HepG2 (cell line): ENCODE results near the gene MSI2. TPM values are rescaled to one million over a fixed set of nuclear protein-coding genes. Genes with fewer than 3 reads are reported as not detected.

ENCODE experiments used
- FLYWCH1 ChIP-seq: sonication (generic); formaldehyde crosslinking; IDR thresholded peaks from 2 replicates; pipeline ENCODE4 v1.8.1; 2023; ENCODE audit warnings: mild to moderate bottlenecking, missing genetic modification reagents
- GTF3A ChIP-seq: sonication (generic); formaldehyde crosslinking; conservative IDR thresholded peaks from 2 replicates; pipeline ENCODE4 v1.4.0; 2020; ENCODE audit warnings: mild to moderate bottlenecking, missing genetic modification reagents
- HMGA1 ChIP-seq: sonication (generic); formaldehyde crosslinking; conservative IDR thresholded peaks from 2 replicates; pipeline ENCODE4 v1.4.0; 2020; ENCODE audit warnings: missing genetic modification reagents
- JDP2 ChIP-seq: sonication (generic); formaldehyde crosslinking; IDR thresholded peaks from 2 replicates; pipeline ENCODE4 v1.8.1; 2022; ENCODE audit warnings: missing genetic modification reagents, borderline replicate concordance
- KAT7 ChIP-seq: IDR thresholded peaks from 2 replicates; pipeline ENCODE4 v1.6.1; 2018; ENCODE audit warnings: borderline replicate concordance, missing compliant biosample characterization
- KDM3A ChIP-seq: IDR thresholded peaks from 2 replicates; pipeline ENCODE4 v1.6.1; 2018; ENCODE audit warnings: low read depth, missing compliant biosample characterization
- KLF15 ChIP-seq: sonication (generic); formaldehyde crosslinking; IDR thresholded peaks from 2 replicates; pipeline ENCODE4 v1.8.1; 2023; ENCODE audit warnings: borderline replicate concordance, mild to moderate bottlenecking, inconsistent platforms, missing genetic modification reagents, mixed read lengths
- MYNN ChIP-seq: sonication (generic); formaldehyde crosslinking; IDR thresholded peaks from 2 replicates; pipeline ENCODE4 v1.4.0; 2020; ENCODE audit warnings: mild to moderate bottlenecking, low read depth, missing genetic modification reagents
- NONO ChIP-seq, 2 experiments: fragments of 450-650 bp in 1 of 2; sonication (generic) in 1 of 2; formaldehyde crosslinking in 1 of 2; IDR thresholded peaks in 1 of 2; conservative IDR thresholded peaks in 1 of 2; 2 replicates each; pipeline versions ENCODE4 v1.6.1 to v1.8.0; 2017 to 2022; ENCODE audit warnings: mild to moderate bottlenecking in 1 of 2, missing genetic modification reagents in 1 of 2, moderate library complexity in 1 of 2
- POLR2AphosphoS5 ChIP-seq: IDR thresholded peaks from 2 replicates; pipeline ENCODE4 v1.6.1; 2012; ENCODE audit warnings: low read depth, low read length
- RFX1 ChIP-seq: fragments of 450-650 bp; IDR thresholded peaks from 2 replicates; pipeline ENCODE4 v1.6.1; 2017
- SMAD9 ChIP-seq: sonication (generic); formaldehyde crosslinking; IDR thresholded peaks from 2 replicates; pipeline ENCODE4 v1.5.1; 2020; ENCODE audit warnings: mild to moderate bottlenecking, missing genetic modification reagents
- TP53 ChIP-seq: sonication (generic); formaldehyde crosslinking; conservative IDR thresholded peaks from 2 replicates; pipeline ENCODE4 v1.4.0; 2020; ENCODE audit warnings: missing genetic modification reagents
- U2AF2 ChIP-seq: fragments of 200-400 bp; formaldehyde crosslinking; IDR thresholded peaks from 2 replicates; pipeline ENCODE4 v1.6.1; 2017; ENCODE audit warnings: low read depth, mild to moderate bottlenecking, low read length
- ZFP37 ChIP-seq: sonication (generic); formaldehyde crosslinking; IDR thresholded peaks from 2 replicates; pipeline ENCODE4 v1.4.0; 2020; ENCODE audit warnings: missing genetic modification reagents, borderline replicate concordance
- ZFX ChIP-seq: sonication (generic); formaldehyde crosslinking; IDR thresholded peaks from 2 replicates; pipeline ENCODE4 v1.4.0; 2020; ENCODE audit warnings: mild to moderate bottlenecking, low read depth, missing genetic modification reagents, moderate library complexity
- ZFYVE20 ChIP-seq: sonication (generic); formaldehyde crosslinking; IDR thresholded peaks from 2 replicates; pipeline ENCODE4 v1.8.0; 2023; ENCODE audit warnings: low read depth, mild to moderate bottlenecking, moderate library complexity, missing genetic modification reagents, borderline replicate concordance
- ZNF264 ChIP-seq: sonication (generic); formaldehyde crosslinking; IDR thresholded peaks from 2 replicates; pipeline ENCODE4 v1.4.0; 2020; ENCODE audit warnings: missing genetic modification reagents
- ZNF33A ChIP-seq: sonication (generic); formaldehyde crosslinking; IDR thresholded peaks from 2 replicates; pipeline ENCODE4 v1.5.1; 2020; ENCODE audit warnings: missing genetic modification reagents, mild to moderate bottlenecking, moderate library complexity, borderline replicate concordance
- ZNF468 ChIP-seq: sonication (generic); formaldehyde crosslinking; IDR thresholded peaks from 2 replicates; pipeline ENCODE4 v1.8.0; 2022; ENCODE audit warnings: mild to moderate bottlenecking, moderate library complexity, missing genetic modification reagents
- ZNF530 ChIP-seq: sonication (generic); formaldehyde crosslinking; IDR thresholded peaks from 2 replicates; pipeline ENCODE4 v1.5.0; 2020; ENCODE audit warnings: low read depth, mild to moderate bottlenecking, missing genetic modification reagents
- ZNF629 ChIP-seq: sonication (generic); formaldehyde crosslinking; conservative IDR thresholded peaks from 2 replicates; pipeline ENCODE4 v1.5.0; 2020; ENCODE audit warnings: missing genetic modification reagents
- ZNF709 ChIP-seq: sonication (generic); formaldehyde crosslinking; IDR thresholded peaks from 2 replicates; pipeline ENCODE4 v1.5.0; 2020; ENCODE audit warnings: mild to moderate bottlenecking, missing genetic modification reagents
- ZNF766 ChIP-seq: sonication (generic); formaldehyde crosslinking; IDR thresholded peaks from 2 replicates; pipeline ENCODE4 v1.5.0; 2020; ENCODE audit warnings: missing genetic modification reagents, borderline replicate concordance
- ZNF782 ChIP-seq: sonication (generic); formaldehyde crosslinking; IDR thresholded peaks from 2 replicates; pipeline ENCODE4 v1.4.0; 2020; ENCODE audit warnings: missing genetic modification reagents, mild to moderate bottlenecking, borderline replicate concordance
- ZXDC ChIP-seq: sonication (generic); formaldehyde crosslinking; IDR thresholded peaks from 2 replicates; pipeline ENCODE4 v1.5.0; 2020; ENCODE audit warnings: mild to moderate bottlenecking, missing genetic modification reagents
- polyA plus RNA-seq, 8 experiments: library from polyadenylated mRNA; depleted of rRNA in 3 of 8; stranded (reverse) in 7 of 8; unstranded in 1 of 8; fragments of >200 nt; fragmentation: Illumina TruSeq in 4 of 8; extraction: Trizol in 4 of 8; gene quantifications; 2 replicates each; pipeline versions ENCODE4 v1.2.1 to v1.2.3, GENCODE V29; 2011 to 2016; ENCODE audit warnings: low read depth in 4 of 8, missing spikeins in 1 of 8, mixed read lengths in 1 of 8; ENCODE audit not compliant: insufficient read depth in 1 of 8
- total RNA-seq, 5 experiments: library from RNA; depleted of rRNA; stranded (reverse); fragments of >200 nt; fragmentation: Illumina TruSeq; extraction: Trizol; gene quantifications; 2 replicates each; pipeline ENCODE4 v1.2.3, GENCODE V29; 2016; ENCODE audit warnings: low read depth in 1 of 5
- TF ChIP-seq, protein P1 (sequence below): IDR thresholded peaks from 2 replicates; pipeline ENCODE4 v1.6.1; 2018; ENCODE audit warnings: missing genetic modification reagents
- TF ChIP-seq, protein P2 (sequence below): IDR thresholded peaks from 2 replicates; pipeline ENCODE4 v1.6.1; 2016

Gene MSI2
- total and polyA plus RNA-seq, 2 of the 13 experiments (the other 11 are each of a cell fraction or from before 2014, with no cell fraction given): 77.5 to 78.4 TPM

DNA sequence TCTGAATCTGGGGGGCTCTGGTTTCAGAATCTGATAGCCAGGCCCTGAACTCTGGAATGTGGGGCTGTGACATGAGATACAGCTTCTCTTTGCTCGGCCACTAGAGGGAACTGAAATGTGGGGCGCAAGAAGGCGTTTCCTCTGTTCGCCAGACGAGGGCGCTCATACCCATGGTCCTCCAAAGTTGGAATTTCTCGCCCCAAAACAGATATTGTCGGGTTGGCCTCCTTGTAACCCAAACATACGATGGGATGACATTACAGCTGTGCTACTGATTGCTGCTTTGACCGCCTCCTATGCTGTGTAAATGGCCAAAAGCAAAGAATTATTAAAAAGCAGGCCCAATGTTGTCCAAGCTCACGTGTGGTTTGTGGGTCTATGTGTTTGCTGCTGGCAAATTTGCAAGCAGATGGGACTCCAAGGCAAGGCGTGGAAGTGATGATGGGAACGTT lies 13.1 kb upstream of the MSI2 start (continued):
- no peak for TF ChIP-seq FLYWCH1 (CRISPR knock-in tag)
- no peak for TF ChIP-seq ZNF530 (CRISPR knock-in tag)
- no peak for TF ChIP-seq NONO (IDR thresholded peaks at IDR 0.05)
- TF ChIP-seq NONO (CRISPR knock-in tag; conservative IDR thresholded peaks at IDR 0.05): peak; percentile 61; the same call in 1 of the 2 replicates
- no peak for TF ChIP-seq ZNF629 (CRISPR knock-in tag)
- TF ChIP-seq ZNF468 (CRISPR knock-in tag): no peak
- no peak for TF ChIP-seq KAT7 (CRISPR knock-in tag)
- TF ChIP-seq, protein P1, sequence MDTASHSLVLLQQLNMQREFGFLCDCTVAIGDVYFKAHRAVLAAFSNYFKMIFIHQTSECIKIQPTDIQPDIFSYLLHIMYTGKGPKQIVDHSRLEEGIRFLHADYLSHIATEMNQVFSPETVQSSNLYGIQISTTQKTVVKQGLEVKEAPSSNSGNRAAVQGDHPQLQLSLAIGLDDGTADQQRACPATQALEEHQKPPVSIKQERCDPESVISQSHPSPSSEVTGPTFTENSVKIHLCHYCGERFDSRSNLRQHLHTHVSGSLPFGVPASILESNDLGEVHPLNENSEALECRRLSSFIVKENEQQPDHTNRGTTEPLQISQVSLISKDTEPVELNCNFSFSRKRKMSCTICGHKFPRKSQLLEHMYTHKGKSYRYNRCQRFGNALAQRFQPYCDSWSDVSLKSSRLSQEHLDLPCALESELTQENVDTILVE (CRISPR knock-in tag): peak; percentile 81
- no peak for TF ChIP-seq ZNF766
- TF ChIP-seq RFX1: no peak
- no peak for TF ChIP-seq ZNF264
- TF ChIP-seq SMAD9 (CRISPR knock-in tag): no peak
- TF ChIP-seq KDM3A (CRISPR knock-in tag): no peak
- 0 out of 2 replicates have a peak, but pooled peaks have one; percentile 53 for TF ChIP-seq ZFP37
- no peak for TF ChIP-seq ZNF709 (CRISPR knock-in tag)
- TF ChIP-seq, protein P2, sequence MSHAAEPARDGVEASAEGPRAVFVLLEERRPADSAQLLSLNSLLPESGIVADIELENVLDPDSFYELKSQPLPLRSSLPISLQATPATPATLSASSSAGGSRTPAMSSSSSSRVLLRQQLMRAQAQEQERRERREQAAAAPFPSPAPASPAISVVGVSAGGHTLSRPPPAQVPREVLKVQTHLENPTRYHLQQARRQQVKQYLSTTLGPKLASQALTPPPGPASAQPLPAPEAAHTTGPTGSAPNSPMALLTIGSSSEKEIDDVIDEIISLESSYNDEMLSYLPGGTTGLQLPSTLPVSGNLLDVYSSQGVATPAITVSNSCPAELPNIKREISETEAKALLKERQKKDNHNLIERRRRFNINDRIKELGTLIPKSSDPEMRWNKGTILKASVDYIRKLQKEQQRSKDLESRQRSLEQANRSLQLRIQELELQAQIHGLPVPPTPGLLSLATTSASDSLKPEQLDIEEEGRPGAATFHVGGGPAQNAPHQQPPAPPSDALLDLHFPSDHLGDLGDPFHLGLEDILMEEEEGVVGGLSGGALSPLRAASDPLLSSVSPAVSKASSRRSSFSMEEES (CRISPR knock-in tag): no peak
- TF ChIP-seq ZXDC (CRISPR knock-in tag): no peak
- TF ChIP-seq HMGA1: no peak
- TF ChIP-seq U2AF2: no peak
- TF ChIP-seq ZFYVE20 (CRISPR knock-in tag): no peak
- no peak; the same call in 1 of the 2 replicates for TF ChIP-seq ZNF33A (CRISPR knock-in tag)
- no peak; the same call in 1 of the 2 replicates for TF ChIP-seq ZNF782
- TF ChIP-seq POLR2AphosphoS5: no peak
- no peak for TF ChIP-seq TP53 (CRISPR knock-in tag)
- no peak for TF ChIP-seq KLF15 (CRISPR knock-in tag)
- TF ChIP-seq GTF3A: no peak
- no peak for TF ChIP-seq JDP2 (CRISPR knock-in tag)
- TF ChIP-seq ZFX (CRISPR knock-in tag): 0 out of 2 replicates have a peak, but pooled peaks have one; percentile 44
- TF ChIP-seq MYNN (CRISPR knock-in tag): no peak
